Measurements from ENCODE around the gene SPATA33.
"Not testable (repeated sequence)": the region's sequence is repeated elsewhere in the genome, so short reads cannot be mapped to it uniquely, and the experiment has no call there.

The SPATA33 gene

DNA sequence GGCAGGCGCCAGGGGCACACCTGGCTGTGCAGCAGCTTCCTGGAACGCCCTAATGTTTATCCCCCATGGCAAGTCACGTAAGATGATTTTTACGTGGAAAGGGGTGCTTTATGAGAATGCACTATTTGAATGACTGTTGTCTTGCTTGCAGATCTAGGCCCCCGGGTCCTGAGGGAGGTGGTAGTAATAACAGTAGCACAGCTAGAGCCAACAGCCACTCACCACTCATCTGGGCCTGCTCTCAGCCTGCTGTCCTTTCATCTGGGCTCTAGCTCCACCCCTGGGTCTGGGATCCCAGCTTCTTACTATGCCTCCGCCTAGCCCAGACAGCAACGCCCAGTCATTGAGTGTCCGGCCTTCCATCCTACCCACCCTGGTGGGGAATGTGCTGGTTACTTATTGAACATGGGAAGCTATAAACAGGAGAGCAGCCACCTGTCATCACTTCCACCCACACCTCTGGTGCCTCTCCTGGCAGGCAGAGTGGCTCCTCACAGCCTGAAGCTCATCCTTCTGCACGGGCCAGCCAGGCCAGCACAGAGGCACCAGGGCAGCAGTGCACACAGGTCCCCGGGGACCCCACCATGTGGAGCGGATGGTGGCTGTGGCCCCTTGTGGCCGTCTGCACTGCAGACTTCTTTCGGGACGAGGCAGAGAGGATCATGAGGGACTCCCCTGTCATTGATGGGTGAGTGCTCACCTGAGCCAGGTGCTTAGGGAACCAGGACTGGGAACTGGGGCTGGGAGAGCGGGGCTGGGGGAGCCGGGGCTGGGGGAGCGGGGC, 27.6 kb upstream of the SPATA33 start:
- no peak for DNase-seq (ENCODE audit: low spot score)

DNA sequence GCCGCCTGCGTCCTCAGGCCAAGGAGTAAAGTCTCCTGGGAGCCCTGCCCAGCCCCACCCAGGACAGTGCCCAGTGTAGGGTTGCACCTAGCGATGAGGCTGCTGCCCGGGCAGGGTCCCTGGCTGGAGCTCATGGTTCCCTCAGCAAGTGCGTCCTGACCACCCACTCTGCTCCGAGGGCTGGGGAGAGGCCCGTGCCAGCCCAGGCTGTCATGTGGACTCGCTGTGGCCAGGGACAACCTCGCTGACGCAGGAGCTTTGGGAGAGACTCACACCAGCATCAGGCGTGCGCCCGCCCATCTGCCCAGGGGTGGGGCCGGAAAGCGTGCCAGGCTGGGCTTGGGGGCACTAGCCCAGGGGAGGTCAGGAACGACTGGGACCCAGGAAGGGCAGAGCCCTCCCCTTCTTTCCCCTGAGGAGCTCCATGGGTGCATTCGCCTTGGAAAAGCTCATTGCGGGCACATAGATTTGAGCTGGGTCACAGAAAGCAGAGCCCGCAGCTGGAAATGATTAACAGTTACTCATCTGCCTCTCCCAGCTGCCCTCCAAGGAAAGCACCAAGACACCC, 24.5 kb upstream of the SPATA33 start:
- DNase-seq (ENCODE audit: low spot score) = no peak

DNA sequence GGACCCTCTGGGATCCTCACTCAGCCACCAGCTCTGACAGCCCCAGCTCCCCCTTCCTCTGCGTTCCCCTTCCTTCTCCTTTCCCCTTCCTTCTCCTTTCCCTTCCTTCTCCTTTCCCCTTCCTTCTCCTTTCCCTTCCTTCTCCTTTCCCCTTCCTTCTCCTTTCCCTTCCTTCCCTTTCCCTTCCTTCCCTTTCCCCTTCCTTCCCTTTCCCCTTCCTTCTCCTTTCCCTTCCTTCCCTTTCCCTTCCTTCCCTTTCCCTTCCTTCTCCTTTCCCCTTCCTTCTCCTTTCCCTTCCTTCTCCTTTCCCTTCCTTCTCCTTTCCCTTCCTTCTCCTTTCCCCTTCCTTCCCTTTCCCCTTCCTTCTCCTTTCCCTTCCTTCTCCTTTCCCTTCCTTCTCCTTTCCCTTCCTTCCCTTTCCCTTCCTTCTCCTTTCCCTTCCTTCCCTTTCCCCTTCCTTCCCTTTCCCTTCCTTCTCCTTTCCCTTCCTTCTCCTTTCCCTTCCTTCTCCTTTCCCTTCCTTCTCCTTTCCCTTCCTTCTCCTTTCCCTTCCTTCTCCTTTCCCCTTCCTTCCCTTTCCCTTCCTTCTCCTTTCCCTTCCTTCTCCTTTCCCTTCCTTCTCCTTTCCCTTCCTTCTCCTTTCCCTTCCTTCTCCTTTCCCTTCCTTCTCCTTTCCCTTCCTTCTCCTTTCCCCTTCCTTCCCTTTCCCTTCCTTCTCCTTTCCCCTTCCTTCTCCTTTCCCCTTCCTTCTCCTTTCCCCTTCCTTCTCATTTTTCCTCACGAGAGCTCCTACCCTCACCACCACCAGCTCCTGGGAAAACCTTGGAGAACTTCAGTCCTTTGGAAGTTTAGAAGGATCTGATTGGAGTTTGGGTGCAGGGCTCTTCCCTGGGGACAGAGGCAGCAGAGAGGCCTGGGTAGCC, 22.9 kb upstream of the SPATA33 start:
- DNase-seq (ENCODE audit: low spot score) = not testable (repeated sequence)

DNA sequence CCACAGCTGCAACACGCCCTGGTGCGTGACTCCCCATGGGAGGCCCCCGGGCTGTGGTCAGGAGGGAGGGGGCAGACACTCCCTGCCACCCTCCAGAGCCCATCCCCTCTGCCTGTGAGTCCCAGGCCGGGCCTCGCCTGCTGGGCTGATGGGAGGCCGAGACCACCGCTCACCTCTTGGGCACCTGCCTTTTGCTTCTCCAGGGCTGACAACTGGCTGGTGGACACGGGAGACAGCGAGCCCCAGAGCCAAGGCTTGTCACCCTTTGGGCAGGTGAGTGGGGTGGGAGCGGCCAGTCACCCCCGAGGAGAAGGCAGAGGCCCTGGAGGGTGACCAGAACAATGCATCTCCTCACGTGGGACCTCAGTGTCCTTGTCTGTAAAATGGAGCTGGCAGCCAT, 21.0 kb upstream of the SPATA33 start:
- DNase-seq (ENCODE audit: low spot score) = no peak

- no peak for DNase-seq (ENCODE audit: low spot score)
Observed at GRCh38 chr16:89637379-89637778, 20.3 kb upstream of the SPATA33 start.

- no peak for DNase-seq (ENCODE audit: low spot score)
Observed at GRCh38 chr16:89638455-89638854, 19.2 kb upstream of the SPATA33 start.

GRCh38 chr16:89639385-89639784, 18.3 kb upstream of the SPATA33 start:
- DNase-seq (ENCODE audit: low spot score) = no peak

GRCh38 chr16:89641458-89642119, 16.0 kb upstream of the SPATA33 start:
- DNase-seq (ENCODE audit: low spot score) = no peak

- DNase-seq (ENCODE audit: low spot score) = no peak
Observed at GRCh38 chr16:89642574-89642973, 15.1 kb upstream of the SPATA33 start.

GRCh38 chr16:89643769-89644300, 13.8 kb upstream of the SPATA33 start:
- no peak for DNase-seq (ENCODE audit: low spot score)

GRCh38 chr16:89645122-89645521, 12.5 kb upstream of the SPATA33 start:
- no peak for DNase-seq (ENCODE audit: low spot score)

DNA sequence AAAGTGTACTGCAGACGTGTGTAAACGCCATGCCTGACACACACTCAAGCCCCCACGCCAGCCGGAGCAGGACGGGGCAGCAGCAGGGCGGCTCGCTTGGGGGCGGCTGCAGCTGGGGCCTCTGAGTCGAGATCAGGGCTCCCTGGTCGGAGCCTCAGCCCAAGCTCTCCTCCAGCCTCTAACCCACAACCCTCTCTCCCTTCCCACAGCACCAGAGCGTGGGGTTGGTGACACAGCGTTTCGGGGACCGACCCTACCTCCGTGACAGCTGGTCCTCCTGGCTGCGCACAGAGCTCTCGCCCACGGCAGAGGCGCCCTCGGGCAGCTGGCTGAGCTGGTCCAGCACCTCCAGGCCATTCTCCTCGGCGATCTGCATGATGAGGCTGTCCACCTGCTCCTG, 11.4 kb upstream of the SPATA33 start:
- no peak for DNase-seq (ENCODE audit: low spot score)

- no peak for DNase-seq (ENCODE audit: low spot score)
Observed at GRCh38 chr16:89646906-89647305, 10.7 kb upstream of the SPATA33 start.

- no peak for DNase-seq (ENCODE audit: low spot score)
Observed at GRCh38 chr16:89651584-89651983, 6.1 kb upstream of the SPATA33 start.

GRCh38 chr16:89653656-89654295, 3.9 kb upstream of the SPATA33 start:
- DNase-seq (ENCODE audit: low spot score) = no peak

DNA sequence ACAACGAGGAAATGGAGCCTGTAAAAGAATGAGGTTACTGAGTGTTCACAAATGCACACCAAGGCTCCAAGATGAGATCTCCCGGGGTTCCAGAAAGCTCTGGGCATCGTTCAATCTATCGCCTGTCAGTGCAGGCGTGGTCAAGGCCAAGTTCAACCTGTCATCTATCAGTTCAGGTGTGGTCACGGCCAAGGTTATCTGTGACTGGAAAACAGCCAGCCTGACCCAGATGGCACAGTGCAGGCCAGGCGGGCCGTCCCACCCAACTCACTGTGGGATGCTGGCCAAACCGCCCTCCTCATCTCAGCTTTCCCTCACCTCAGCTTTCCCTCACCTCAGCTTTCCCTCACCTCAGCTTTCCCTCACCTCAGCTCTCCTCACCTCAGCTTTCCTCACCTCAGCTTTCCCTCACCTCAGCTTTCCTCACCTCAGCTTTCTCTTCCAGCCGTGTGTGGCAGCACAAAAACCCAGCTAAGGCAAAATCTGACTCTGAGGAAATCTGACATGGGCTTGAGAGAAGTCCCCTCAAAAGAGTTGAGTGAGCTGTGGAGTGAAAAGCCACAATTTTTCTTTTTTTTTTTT, 2.5 kb upstream of the SPATA33 start:
- no peak for DNase-seq (ENCODE audit: low spot score)

- no peak for DNase-seq (ENCODE audit: low spot score)
Observed at GRCh38 chr16:89656435-89657121, 1.1 kb upstream of the SPATA33 start.

GRCh38 chr16:89658221-89658879, 714 bp downstream of the SPATA33 start:
- DNase-seq (ENCODE audit: low spot score) = no peak

DNA sequence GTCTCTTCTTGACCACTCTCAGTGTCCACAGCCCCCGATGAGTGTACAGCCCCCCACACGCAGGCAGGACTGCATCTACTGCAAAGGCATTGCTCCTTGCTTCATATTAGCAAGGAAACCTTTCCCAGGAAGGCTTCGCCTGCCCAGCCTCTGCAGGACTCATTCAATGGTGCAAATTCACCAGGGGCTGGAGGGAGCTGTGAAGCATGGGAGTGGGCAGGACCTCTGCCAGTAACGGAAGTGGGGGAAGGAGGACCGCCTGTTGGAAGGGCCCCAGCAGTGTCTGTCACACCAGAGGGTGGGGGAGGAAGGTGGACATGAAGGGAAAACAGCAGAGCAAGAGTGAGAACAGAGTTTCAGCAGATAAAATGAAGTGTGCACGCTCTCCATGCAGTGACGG, 2.5 kb downstream of the SPATA33 start:
- DNase-seq (ENCODE audit: low spot score) = no peak

DNA sequence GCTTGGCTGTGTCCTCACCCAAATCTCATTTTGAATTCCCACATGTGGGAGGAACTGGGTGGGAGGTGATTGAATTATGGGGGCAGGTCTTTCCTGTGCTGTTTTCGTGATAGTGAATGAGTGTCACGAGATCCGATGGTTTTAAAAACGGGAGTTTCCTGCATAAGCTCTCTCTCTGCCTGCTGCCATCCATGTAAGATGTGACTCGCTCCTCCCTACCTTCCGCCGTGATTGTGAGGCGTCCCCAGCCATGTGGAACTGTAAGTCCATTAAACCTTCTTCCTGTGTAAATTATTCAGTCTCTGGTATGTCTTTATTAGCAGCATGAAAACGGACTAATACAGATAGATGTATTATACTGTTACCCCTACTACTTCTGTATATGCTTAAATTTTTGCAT, 3.6 kb downstream of the SPATA33 start:
- no peak for DNase-seq (ENCODE audit: low spot score)

Measured in hematopoietic multipotent progenitor cell treated with erythropoietin and hydrocortisone succinate and interleukin-3 and kit ligand, for 15 days (in vitro differentiated cells).